ENCODE measurements around the gene LYPLAL1. TPM values are rescaled to one million over a fixed set of nuclear protein-coding genes. Genes with fewer than 3 reads are reported as not detected.

Gene LYPLAL1
- total and polyA plus RNA-seq, 2 donors from 2014 or later = 50.9 to 116 TPM

- Histone ChIP-seq H3K9ac (ENCODE audit: low read length in 3 of 3) (no peak overlapping the region), H3K36me3 (ENCODE audit: control insufficient read depth in 2 of 3, insufficient read depth in 3 of 3, low read length in 3 of 3) (no peaks in the 10 kb centered on the region), H3K9me3 (ENCODE audit: control insufficient read depth in 2 of 3, insufficient read depth in 1 of 3, low read length in 3 of 3) (no peaks in the 10 kb centered on the region), H3K27ac (ENCODE audit: low read depth in 2 of 2, low read length in 2 of 2) (no peak overlapping the region), H3K27me3 (ENCODE audit: control insufficient read depth, insufficient read depth, low read length) (no peaks in the 10 kb centered on the region), H3K4me3 (ENCODE audit: low read length in 3 of 3) (no peak overlapping the region), H3K4me1 (ENCODE audit: control insufficient read depth in 2 of 3, insufficient read depth in 2 of 3, low read depth in 1 of 3, low read length in 3 of 3) (no peaks in the 10 kb centered on the region)
- TF ChIP-seq CTCF (IDR thresholded peaks at IDR 0.05; ENCODE audit: borderline replicate concordance, extremely low read depth, insufficient read depth) = no peak
- intact Hi-C loops (cut with DNase I) = no loop called here
- DNase-seq (no peak), FAIRE-seq (no peak)
These were observed 20.0 kb upstream of the LYPLAL1 start for GRCh38 chr1:219153723-219154122.

- Histone ChIP-seq H3K4me3 (ENCODE audit: low read length in 3 of 3) (no peak overlapping the region), H3K27me3 (ENCODE audit: control insufficient read depth, insufficient read depth, low read length) (no peaks in the 10 kb centered on the region), H3K27ac (ENCODE audit: low read depth in 2 of 2, low read length in 2 of 2) (no peak overlapping the region), H3K9ac (ENCODE audit: low read length in 3 of 3) (no peak overlapping the region), H3K36me3 (ENCODE audit: control insufficient read depth in 2 of 3, insufficient read depth in 3 of 3, low read length in 3 of 3) (no peaks in the 10 kb centered on the region), H3K9me3 (ENCODE audit: control insufficient read depth in 2 of 3, insufficient read depth in 1 of 3, low read length in 3 of 3) (no peaks in the 10 kb centered on the region), H3K4me1 (ENCODE audit: control insufficient read depth in 2 of 3, insufficient read depth in 2 of 3, low read depth in 1 of 3, low read length in 3 of 3) (no peaks in the 10 kb centered on the region)
- FAIRE-seq = no peak
- TF ChIP-seq CTCF (IDR thresholded peaks at IDR 0.05; ENCODE audit: borderline replicate concordance, extremely low read depth, insufficient read depth) = no peak
- DNase-seq = no peak
- intact Hi-C loops (cut with DNase I) = no loop called here
These were observed 18.5 kb upstream of the LYPLAL1 start for GRCh38 chr1:219155135-219155534.

GRCh38 chr1:219159946-219160645, 13.6 kb upstream of the LYPLAL1 start:
- FAIRE-seq (no peak), DNase-seq (no peak)
- no peaks in the 10 kb centered on the region for H3K4me1 ChIP-seq (ENCODE audit: control insufficient read depth in 2 of 3, insufficient read depth in 2 of 3, low read depth in 1 of 3, low read length in 3 of 3)
- no peaks in the 10 kb centered on the region for H3K27me3 ChIP-seq (ENCODE audit: control insufficient read depth, insufficient read depth, low read length)
- no peaks in the 10 kb centered on the region for H3K36me3 ChIP-seq (ENCODE audit: control insufficient read depth in 2 of 3, insufficient read depth in 3 of 3, low read length in 3 of 3)
- TF ChIP-seq CTCF (IDR thresholded peaks at IDR 0.05; ENCODE audit: borderline replicate concordance, extremely low read depth, insufficient read depth) = no peak
- intact Hi-C loops (cut with DNase I) = no loop called here
- no peak overlapping the region for H3K4me3 ChIP-seq (ENCODE audit: low read length in 3 of 3)
- no peak overlapping the region for H3K9ac ChIP-seq (ENCODE audit: low read length in 3 of 3)
- H3K27ac ChIP-seq (ENCODE audit: low read depth in 2 of 2, low read length in 2 of 2) = no peak overlapping the region
- H3K9me3 ChIP-seq (ENCODE audit: control insufficient read depth in 2 of 3, insufficient read depth in 1 of 3, low read length in 3 of 3) = no peaks in the 10 kb centered on the region

- H3K36me3 ChIP-seq (ENCODE audit: control insufficient read depth in 2 of 3, insufficient read depth in 3 of 3, low read length in 3 of 3) = no peaks in the 10 kb centered on the region
- no peak for FAIRE-seq
- no peak for TF ChIP-seq CTCF (IDR thresholded peaks at IDR 0.05; ENCODE audit: borderline replicate concordance, extremely low read depth, insufficient read depth)
- H3K9ac ChIP-seq (ENCODE audit: low read length in 3 of 3) = no peak overlapping the region
- no peak for DNase-seq
- no peaks in the 10 kb centered on the region for H3K4me1 ChIP-seq (ENCODE audit: control insufficient read depth in 2 of 3, insufficient read depth in 2 of 3, low read depth in 1 of 3, low read length in 3 of 3)
- no peak overlapping the region for H3K27ac ChIP-seq (ENCODE audit: low read depth in 2 of 2, low read length in 2 of 2)
- H3K27me3 ChIP-seq (ENCODE audit: control insufficient read depth, insufficient read depth, low read length) = no peaks in the 10 kb centered on the region
- no peaks in the 10 kb centered on the region for H3K9me3 ChIP-seq (ENCODE audit: control insufficient read depth in 2 of 3, insufficient read depth in 1 of 3, low read length in 3 of 3)
- intact Hi-C loops (cut with DNase I) = no loop called here
- H3K4me3 ChIP-seq (ENCODE audit: low read length in 3 of 3) = no peak overlapping the region
These were observed 12.7 kb upstream of the LYPLAL1 start for GRCh38 chr1:219160967-219161366.

Data from kidney (tissue), 14 donors.